ENCODE data around the gene SCAMP2. TPM values are rescaled to one million over a fixed set of nuclear protein-coding genes. Genes with fewer than 3 reads are reported as not detected.

Gene SCAMP2
- total RNA-seq, 1 donor from 2014 or later, result 38.8 TPM

DNA sequence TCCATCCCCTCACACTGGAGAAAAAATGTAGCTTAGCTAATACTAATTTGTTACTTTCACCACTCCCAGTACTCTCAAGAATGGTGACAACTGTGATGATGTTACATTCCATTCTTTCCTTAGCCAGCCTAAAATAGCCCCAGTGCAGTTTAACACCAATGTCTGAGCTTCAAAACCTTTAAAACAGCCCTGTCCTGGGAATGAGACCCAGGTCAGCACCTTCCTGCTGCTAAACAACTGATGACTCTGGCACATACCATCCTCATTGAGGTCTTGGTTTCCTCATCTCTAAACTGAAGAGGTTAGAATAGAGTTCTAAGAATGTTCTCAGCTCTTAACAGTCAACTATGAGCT is 3.8 kb downstream of the SCAMP2 start:
- ATAC-seq (ENCODE audit: poor library complexity) (peak; percentile 26), DNase-seq (no peak)
- intact Hi-C loops (cut with DNase I), result no loop called here

GRCh38 chr15:74868059-74868458 is 5.1 kb downstream of the SCAMP2 start:
- ATAC-seq (ENCODE audit: poor library complexity), result peak; percentile 5
- peak; percentile 48 for DNase-seq
- intact Hi-C loops (cut with DNase I), result no loop called here

DNA sequence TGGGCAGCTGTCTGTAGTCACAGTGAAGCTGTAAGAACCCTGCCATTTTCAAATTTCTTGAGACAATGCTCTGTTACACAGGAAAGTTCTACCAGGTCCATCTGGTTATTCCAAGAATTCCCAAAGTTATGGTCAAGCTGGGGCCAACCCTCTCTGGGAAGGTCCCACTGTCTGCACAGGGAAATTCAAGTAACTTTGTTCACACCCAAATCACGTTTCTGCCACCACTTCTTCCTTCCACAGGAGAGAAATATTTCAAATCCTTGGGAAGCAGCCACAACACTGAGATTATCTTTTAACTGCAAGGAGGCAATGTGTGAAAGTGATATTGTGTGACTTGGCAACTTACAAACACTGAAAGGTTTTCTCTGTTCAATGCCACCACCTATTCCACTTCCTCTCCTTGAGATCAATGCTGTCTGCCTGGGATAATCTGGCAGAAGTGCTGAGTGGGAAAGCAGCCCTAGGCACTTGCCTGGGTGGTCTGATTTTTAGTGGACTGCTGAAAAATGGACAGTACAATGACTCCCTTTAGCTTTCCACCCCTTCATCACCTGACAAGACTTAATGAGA is 5.6 kb downstream of the SCAMP2 start:
- peak; percentile 4 for ATAC-seq (ENCODE audit: poor library complexity)
- intact Hi-C loops (cut with DNase I), result no loop called here
- peak; percentile 1 for DNase-seq

GRCh38 chr15:74866090-74866489 is 7.1 kb downstream of the SCAMP2 start:
- DNase-seq (peak; percentile 22), ATAC-seq (ENCODE audit: poor library complexity) (no peak)
- intact Hi-C loops (cut with DNase I), result no loop called here

GRCh38 chr15:74865316-74865715 is 7.8 kb downstream of the SCAMP2 start:
- intact Hi-C loops (cut with DNase I), result no loop called here
- ATAC-seq (ENCODE audit: poor library complexity) (no peak), DNase-seq (peak; percentile 2)

- no peak for ATAC-seq (ENCODE audit: poor library complexity)
- intact Hi-C loops (cut with DNase I), result no loop called here
- no peak for DNase-seq
Observed at GRCh38 chr15:74864296-74864695, 8.9 kb downstream of the SCAMP2 start.

DNA sequence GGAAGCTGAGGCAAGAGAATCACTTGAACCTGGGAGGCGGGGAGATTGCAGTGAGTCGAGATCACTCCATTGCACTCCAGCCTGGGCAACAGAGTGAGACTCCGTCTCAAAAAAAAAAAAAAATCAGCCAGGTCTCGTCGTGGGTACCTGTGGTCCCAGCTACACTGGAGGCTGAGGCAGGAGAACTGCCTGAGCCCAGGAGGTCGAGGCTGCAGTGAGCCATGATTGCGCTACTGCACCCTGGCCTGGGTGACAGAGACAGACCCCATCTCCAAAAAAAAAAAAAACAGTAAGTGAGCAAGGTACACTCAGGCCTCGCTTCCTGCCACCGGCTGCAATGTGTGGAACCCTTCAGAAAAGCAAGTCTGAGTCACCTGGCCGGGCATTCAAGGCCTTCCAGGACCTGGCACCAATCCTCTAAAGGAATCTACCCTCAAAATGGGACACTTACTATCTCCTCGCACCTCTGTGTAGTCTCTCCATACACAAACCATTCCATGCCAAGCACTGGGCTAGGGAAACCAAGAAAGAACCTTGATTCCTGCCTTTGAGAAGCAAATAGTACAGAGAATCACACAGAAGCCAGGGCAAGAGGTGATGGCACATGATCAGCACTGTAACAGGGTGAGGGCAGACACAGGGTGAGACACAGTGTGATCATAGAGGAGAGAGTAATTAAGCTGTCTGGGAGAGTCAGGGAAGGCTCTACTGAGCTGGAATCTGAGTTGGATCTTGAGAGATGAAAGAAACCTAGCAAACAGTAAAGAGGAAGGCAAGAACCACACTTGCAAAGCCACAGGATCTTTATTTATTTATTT is 9.7 kb downstream of the SCAMP2 start:
- peak; percentile 33 for ATAC-seq (ENCODE audit: poor library complexity)
- intact Hi-C loops (cut with DNase I), result no loop called here
- peak; percentile 13 for DNase-seq

DNA sequence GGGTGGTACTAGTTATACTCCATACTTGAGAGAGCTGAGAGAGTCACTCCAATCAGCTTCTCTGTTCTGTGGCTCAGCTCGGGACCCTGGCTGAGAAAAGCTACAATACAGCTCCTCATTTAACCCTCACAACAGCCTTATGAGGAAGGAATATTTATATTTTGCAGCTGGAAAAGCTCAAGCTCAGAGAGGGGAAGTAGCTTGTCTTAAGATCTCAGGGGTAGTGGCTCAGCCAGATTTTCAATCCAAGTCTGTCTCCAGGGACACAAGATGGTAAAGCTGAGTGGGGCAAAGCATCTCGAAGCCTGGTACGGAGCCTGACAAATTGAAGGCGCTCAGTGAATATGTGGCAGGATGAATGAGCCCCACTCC is 14.8 kb downstream of the SCAMP2 start:
- DNase-seq (no peak), ATAC-seq (ENCODE audit: poor library complexity) (no peak)
- intact Hi-C loops (cut with DNase I), result no loop called here

- ATAC-seq (ENCODE audit: poor library complexity), result no peak
- DNase-seq, result no peak
- intact Hi-C loops (cut with DNase I), result no loop called here
Observed at GRCh38 chr15:74857671-74858368, 15.3 kb downstream of the SCAMP2 start.

GRCh38 chr15:74857082-74857655 is 16.0 kb downstream of the SCAMP2 start:
- DNase-seq (no peak), ATAC-seq (ENCODE audit: poor library complexity) (peak; percentile 48)
- intact Hi-C loops (cut with DNase I), result no loop called here

- ATAC-seq (ENCODE audit: poor library complexity) (no peak), DNase-seq (no peak)
- intact Hi-C loops (cut with DNase I), result no loop called here
Observed at GRCh38 chr15:74856537-74856936, 16.6 kb downstream of the SCAMP2 start.

- intact Hi-C loops (cut with DNase I), result no loop called here
- peak; percentile 64 for ATAC-seq (ENCODE audit: poor library complexity)
- no peak for DNase-seq
Observed at GRCh38 chr15:74855857-74856256, 17.3 kb downstream of the SCAMP2 start.

GRCh38 chr15:74854453-74855022 is 18.6 kb downstream of the SCAMP2 start:
- intact Hi-C loops (cut with DNase I), result no loop called here
- DNase-seq (peak; percentile 13), ATAC-seq (ENCODE audit: poor library complexity) (no peak)

GRCh38 chr15:74851960-74852359 is 21.2 kb downstream of the SCAMP2 start:
- intact Hi-C loops (cut with DNase I), result no loop called here
- DNase-seq (peak; percentile 8), ATAC-seq (ENCODE audit: poor library complexity) (no peak)

GRCh38 chr15:74850393-74850792 is 22.8 kb downstream of the SCAMP2 start:
- intact Hi-C loops (cut with DNase I), result no loop called here
- ATAC-seq (ENCODE audit: poor library complexity) (no peak), DNase-seq (no peak)

DNA sequence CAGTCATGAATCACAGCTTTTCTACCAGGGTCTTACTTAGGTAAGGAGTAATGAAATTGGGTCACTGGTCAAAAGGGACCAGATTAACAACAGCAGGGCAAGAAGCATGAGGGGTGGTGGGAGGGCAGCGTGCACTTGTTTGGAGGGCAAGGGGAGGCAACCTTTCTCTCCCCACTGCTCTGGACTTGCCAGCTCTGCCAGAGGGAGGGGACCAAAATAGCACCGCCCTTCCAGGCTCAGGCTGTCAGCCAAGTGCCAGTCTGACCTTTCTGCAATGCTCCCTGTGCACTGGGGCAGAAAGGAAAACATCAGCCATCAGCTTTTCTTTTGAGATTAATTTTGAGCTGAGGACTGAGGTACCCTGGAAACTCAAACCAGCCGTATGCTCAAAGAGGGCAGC is 25.7 kb downstream of the SCAMP2 start:
- ATAC-seq (ENCODE audit: poor library complexity), result peak; percentile 44
- peak; percentile 64 for DNase-seq
- intact Hi-C loops (cut with DNase I), result no loop called here

DNA sequence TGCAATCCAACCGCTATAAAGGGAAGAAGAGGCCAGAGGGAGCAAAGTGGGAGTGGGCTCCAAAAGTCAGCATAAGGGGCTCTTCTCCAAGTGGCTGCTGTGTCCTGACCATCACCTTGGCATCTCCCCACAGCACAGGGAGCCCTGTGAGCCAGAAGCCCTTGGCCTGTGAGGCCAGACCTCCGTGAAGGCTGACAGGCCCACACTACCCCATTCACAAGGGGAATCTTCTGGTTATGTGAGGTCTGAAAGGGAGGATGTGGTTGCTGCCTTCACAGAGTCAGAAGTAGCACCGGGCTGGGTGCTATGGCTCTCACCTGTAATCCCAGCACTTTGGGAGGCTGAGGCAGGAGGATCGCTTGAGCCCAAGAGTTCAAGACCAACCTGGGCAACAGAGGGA is 27.6 kb downstream of the SCAMP2 start:
- intact Hi-C loops (cut with DNase I), result no loop called here
- ATAC-seq (ENCODE audit: poor library complexity) (no peak), DNase-seq (no peak)

GRCh38 chr15:74845208-74845568 is 28.0 kb downstream of the SCAMP2 start:
- ATAC-seq (ENCODE audit: poor library complexity) (no peak), DNase-seq (no peak)
- intact Hi-C loops (cut with DNase I), result no loop called here
